T-cell (primary cell): ENCODE results near the gene PLXND1. TPM values are rescaled to one million over a fixed set of nuclear protein-coding genes. Genes with fewer than 3 reads are reported as not detected.
A peak's percentile ranks its signal among the peaks of the same experiment; 100 is the strongest.

Experiments
- ATAC-seq, 4 experiments: fragments of 200-7000 bp in 3 of 4; fragments of 150-1000 bp in 1 of 4; cut with Tn5 transposase; replicated peaks in 1 of 4; 1 replicate in 3 of 4; 2 replicates in 1 of 4; pipeline ENCODE4 v1.10.0; 2021; ENCODE audit warnings: moderate library complexity in 3 of 4, mild to moderate bottlenecking in 2 of 4, moderate number of reproducible peaks in 1 of 4
- CTCF ChIA-PET, 2 donors: fragments of 300-600 bp; sonication (Branson Sonifier 250); formaldehyde crosslinking; loops; one replicate each; lab custom pipeline; 2022; ENCODE audit warnings: antibody characterized with exemption in 2 of 2; lab: Charles Lee
- POLR2A ChIA-PET, 2 donors: fragments of 300-600 bp; sonication (Branson Sonifier 250); formaldehyde crosslinking; loops; one replicate each; lab custom pipeline; 2022; ENCODE audit warnings: antibody characterized with exemption in 2 of 2; lab: Charles Lee
- DNase-seq, 35 experiments: peaks; one replicate each; pipeline versions ENCODE4 v3.0.0 to v3.0.0-alpha.2; 2013 to 2023
- H3K27ac ChIP-seq: one replicate; pipeline ENCODE4 v1.5.1; 2013; ENCODE audit warnings: low read length
- H3K27me3 ChIP-seq, 2 experiments: replicated peaks in 1 of 2; 1 replicate in 1 of 2; 2 replicates in 1 of 2; pipeline versions ENCODE4 v1.6.1 to v1.7.0; 2013; ENCODE audit warnings: low read length in 1 of 2, mixed read lengths in 1 of 2; ENCODE audit not compliant: control insufficient read depth in 2 of 2, insufficient read depth in 2 of 2; ENCODE audit errors: extremely low read depth in 1 of 2
- H3K36me3 ChIP-seq, 2 donors: 1 replicate in 1 of 2; 2 replicates in 1 of 2; pipeline versions ENCODE4 v1.6.1 to v1.7.0; 2013; ENCODE audit warnings: low read length in 1 of 2; ENCODE audit not compliant: control insufficient read depth in 2 of 2, insufficient read depth in 1 of 2; ENCODE audit errors: extremely low read depth in 1 of 2
- H3K4me1 ChIP-seq, 2 experiments: 1 replicate in 1 of 2; 2 replicates in 1 of 2; pipeline versions ENCODE4 v1.6.1 to v1.7.0; 2013; ENCODE audit warnings: low read length in 2 of 2, mixed read lengths in 1 of 2; ENCODE audit not compliant: insufficient read depth in 2 of 2, control insufficient read depth in 1 of 2; ENCODE audit errors: extremely low read depth in 1 of 2
- H3K4me3 ChIP-seq, 2 donors: 1 replicate in 1 of 2; 2 replicates in 1 of 2; pipeline versions ENCODE4 v1.5.1 to v1.7.0; 2013; ENCODE audit warnings: mild to moderate bottlenecking in 2 of 2, low read length in 1 of 2, moderate library complexity in 1 of 2; ENCODE audit not compliant: control insufficient read depth in 1 of 2; ENCODE audit errors: extremely low read depth in 1 of 2
- H3K9me3 ChIP-seq: 2 replicates; pipeline ENCODE4 v1.7.0; 2013
- H3K27ac Mint-ChIP-seq, 2 donors: one replicate each; pipeline ENCODE4 v1.8.0; 2020 to 2021; ENCODE audit warnings: mild to moderate bottlenecking in 2 of 2, mixed read lengths in 2 of 2
- H3K27me3 Mint-ChIP-seq, 2 donors: one replicate each; pipeline ENCODE4 v1.8.0; 2021 to 2022; ENCODE audit warnings: mixed read lengths in 2 of 2
- H3K36me3 Mint-ChIP-seq: one replicate; pipeline ENCODE4 v1.8.0; 2021; ENCODE audit warnings: mixed read lengths
- H3K4me1 Mint-ChIP-seq, 3 donors: one replicate each; pipeline ENCODE4 v1.8.0; 2020 to 2022; ENCODE audit warnings: mixed read lengths in 3 of 3, mild to moderate bottlenecking in 1 of 3
- H3K4me3 Mint-ChIP-seq, 3 donors: one replicate each; pipeline ENCODE4 v1.8.0; 2020 to 2022; ENCODE audit warnings: mild to moderate bottlenecking in 3 of 3, mixed read lengths in 3 of 3, moderate library complexity in 3 of 3
- H3K9me3 Mint-ChIP-seq, 3 donors: one replicate each; pipeline ENCODE4 v1.8.0; 2020 to 2022; ENCODE audit warnings: mixed read lengths in 3 of 3
- WGBS: methylation state at CpG from one replicate; pipeline ENCODE4 v1.1.5; 2013; ENCODE audit warnings: missing lambda C conversion rate; ENCODE audit not compliant: insufficient coverage; 5-methylcytosine and 5-hydroxymethylcytosine counted together
- total RNA-seq, 35 experiments: library from RNA in 6 of 35; stranded (reverse) in 6 of 35; fragments of 120-200 nt in 1 of 35; gene quantifications; one replicate each; pipeline versions ENCODE4 v1.2.1 to v1.2.4 and lab custom pipeline; 2013 to 2026

Gene PLXND1
- total RNA-seq, 5 donors from 2014 or later (not counting 1 experiment from before 2014, with no cell fraction given): 13.6 to 53.3 (median 44.9) TPM

GRCh38 chr3:129559565-129560079 is 46.9 kb downstream of the PLXND1 start:
- CTCF ChIA-PET: no interaction called here
- no peak for DNase-seq
- Mint-ChIP-seq H3K4me1 (peaks cover 6 to 18% (median 10%) of the 10 kb centered on the region in 3 donors), H3K36me3 (peaks cover 4% of the 10 kb centered on the region), H3K4me3 (no peak overlapping the region), H3K27me3 (peaks cover 0 to 2% of the 10 kb centered on the region in 2 donors), H3K27ac (no peak overlapping the region), H3K9me3 (no peaks in the 10 kb centered on the region)
- Histone ChIP-seq H3K27ac (no peak overlapping the region), H3K36me3 (peaks cover 0 to 3% of the 10 kb centered on the region in 2 donors), H3K4me3 (no peak overlapping the region), H3K4me1 (peaks cover 0 to 27% of the 10 kb centered on the region in 2 experiments), H3K27me3 (peaks cover 0 to 13% of the 10 kb centered on the region in 2 experiments), H3K9me3 (no peaks in the 10 kb centered on the region)
- WGBS: 89% methylated on average over 17 of the region's 20 CpGs
- no peak for ATAC-seq
- POLR2A ChIA-PET: no interaction called here

- Histone ChIP-seq H3K9me3 (no peaks in the 10 kb centered on the region), H3K4me1 (peaks cover 0 to 31% of the 10 kb centered on the region in 2 experiments), H3K27me3 (peaks cover 0 to 18% of the 10 kb centered on the region in 2 experiments), H3K4me3 (no peak overlapping the region), H3K36me3 (peaks cover 0 to 3% of the 10 kb centered on the region in 2 donors), H3K27ac (no peak overlapping the region)
- Mint-ChIP-seq H3K4me1 (peaks cover 6 to 25% (median 16%) of the 10 kb centered on the region in 3 donors), H3K27me3 (peaks cover 0 to 2% of the 10 kb centered on the region in 2 donors), H3K9me3 (no peaks in the 10 kb centered on the region), H3K27ac (no peak overlapping the region), H3K4me3 (no peak overlapping the region), H3K36me3 (peaks cover 4% of the 10 kb centered on the region)
- DNase-seq: no peak
- ATAC-seq: no peak
- ChIA-PET POLR2A (no interaction called here), CTCF (no interaction called here)
- 71% methylated on average over 7 of the region's 11 CpGs for WGBS
Observed at GRCh38 chr3:129558772-129559564, 47.5 kb downstream of the PLXND1 start.

GRCh38 chr3:129558081-129558771 is 48.2 kb downstream of the PLXND1 start:
- H3K27me3 ChIP-seq: peaks cover 0 to 21% of the 10 kb centered on the region in 2 experiments
- ChIA-PET CTCF (interaction anchor here in 1 of 2 donors (0.9 kb wide), 1 partner anchor 38 kb away, joined by 3 read pairs; no protein-coding TSS in a partner anchor), POLR2A (no interaction called here)
- H3K4me3 ChIP-seq: no peak overlapping the region
- Mint-ChIP-seq H3K27me3 (peaks cover 0 to 2% of the 10 kb centered on the region in 2 donors), H3K36me3 (peaks cover 4% of the 10 kb centered on the region), H3K4me1 (peaks cover 6 to 30% (median 22%) of the 10 kb centered on the region in 3 donors), H3K27ac (peak overlapping the region; percentile 17 to 73), H3K9me3 (no peaks in the 10 kb centered on the region), H3K4me3 (no peak overlapping the region)
- DNase-seq: peak in 4 of 35 experiments; percentile 11 to 29 (median 22)
- WGBS: 58% methylated on average over 14 of the region's 15 CpGs
- no peaks in the 10 kb centered on the region for H3K9me3 ChIP-seq
- ATAC-seq: peak in 2 of 4 experiments; percentile 36 to 48
- H3K4me1 ChIP-seq: peaks cover 0 to 34% of the 10 kb centered on the region in 2 experiments
- no peak overlapping the region for H3K27ac ChIP-seq
- H3K36me3 ChIP-seq: peaks cover 0 to 3% of the 10 kb centered on the region in 2 donors

- H3K9me3 ChIP-seq: no peaks in the 10 kb centered on the region
Observed at GRCh38 chr3:129557548-129557894, 49.0 kb downstream of the PLXND1 start.

GRCh38 chr3:129556890-129557547 is 49.5 kb downstream of the PLXND1 start:
- ChIA-PET CTCF (no interaction called here), POLR2A (no interaction called here)
- no peak overlapping the region for H3K27ac ChIP-seq
- H3K4me3 Mint-ChIP-seq: no peak overlapping the region
- H3K9me3 ChIP-seq: no peaks in the 10 kb centered on the region
- ATAC-seq: no peak
- 94% methylated on average over 20 of the region's 31 CpGs for WGBS
- DNase-seq: no peak
- no peaks in the 10 kb centered on the region for H3K36me3 ChIP-seq
- H3K4me3 ChIP-seq: no peak overlapping the region
- no peaks in the 10 kb centered on the region for H3K9me3 Mint-ChIP-seq
- peaks cover 0 to 34% of the 10 kb centered on the region in 2 experiments for H3K4me1 ChIP-seq
- H3K4me1 Mint-ChIP-seq: peaks cover 6 to 33% (median 22%) of the 10 kb centered on the region in 3 donors
- H3K27ac Mint-ChIP-seq: no peak overlapping the region
- H3K27me3 ChIP-seq: peaks cover 0 to 29% of the 10 kb centered on the region in 2 experiments
- H3K27me3 Mint-ChIP-seq: peaks cover 0 to 2% of the 10 kb centered on the region in 2 donors
- peaks cover 4% of the 10 kb centered on the region for H3K36me3 Mint-ChIP-seq

More at GRCh38 chr3:129557548-129557894, 49.0 kb downstream of the PLXND1 start:
- WGBS: 91% methylated on average over 11 of the region's 11 CpGs
- Histone ChIP-seq H3K36me3 (no peaks in the 10 kb centered on the region), H3K4me3 (no peak overlapping the region), H3K4me1 (peaks cover 0 to 34% of the 10 kb centered on the region in 2 experiments), H3K27me3 (peaks cover 0 to 28% of the 10 kb centered on the region in 2 experiments), H3K27ac (no peak overlapping the region)
- H3K4me1 Mint-ChIP-seq: peaks cover 6 to 33% (median 22%) of the 10 kb centered on the region in 3 donors
- peaks cover 0 to 2% of the 10 kb centered on the region in 2 donors for H3K27me3 Mint-ChIP-seq
- H3K9me3 Mint-ChIP-seq: no peaks in the 10 kb centered on the region
- no peak overlapping the region for H3K27ac Mint-ChIP-seq
- POLR2A ChIA-PET: no interaction called here
- DNase-seq (no peak), ATAC-seq (no peak)
- CTCF ChIA-PET: interaction anchor here in 1 of 2 donors (0.9 kb wide), 1 partner anchor 39 kb away, joined by 3 read pairs; no protein-coding TSS in a partner anchor
- H3K4me3 Mint-ChIP-seq: no peak overlapping the region
- H3K36me3 Mint-ChIP-seq: peaks cover 4% of the 10 kb centered on the region

DNA sequence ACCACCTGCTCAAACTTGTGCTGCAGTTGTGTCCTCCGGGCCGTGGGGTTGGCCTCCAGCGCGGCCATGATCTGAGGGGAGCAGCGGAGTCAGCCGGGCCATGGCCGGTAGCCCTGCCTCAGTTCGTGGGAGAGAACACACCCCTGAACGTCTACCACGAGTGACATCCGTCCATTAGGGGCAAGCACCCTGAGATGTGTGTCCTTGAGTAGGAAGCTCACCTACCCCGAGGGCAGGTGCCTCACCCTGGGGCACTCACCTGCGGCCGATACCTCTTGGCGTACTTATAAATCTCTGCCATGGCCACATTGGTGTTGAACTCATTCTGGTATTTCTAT is 50.1 kb downstream of the PLXND1 start:
- no peak overlapping the region for H3K4me3 ChIP-seq
- CTCF ChIA-PET: no interaction called here

More for the DNA sequence above, 50.1 kb downstream of the PLXND1 start:
- no peak overlapping the region for H3K4me3 Mint-ChIP-seq
- no peak overlapping the region for H3K27ac ChIP-seq
- peaks cover 0 to 34% of the 10 kb centered on the region in 2 experiments for H3K4me1 ChIP-seq
- H3K9me3 Mint-ChIP-seq: no peaks in the 10 kb centered on the region
- no peak for ATAC-seq
- no peaks in the 10 kb centered on the region for H3K9me3 ChIP-seq
- WGBS: 93% methylated on average over 6 of the region's 15 CpGs
- H3K27me3 ChIP-seq: peaks cover 0 to 29% of the 10 kb centered on the region in 2 experiments
- H3K27ac Mint-ChIP-seq: no peak overlapping the region
- H3K36me3 Mint-ChIP-seq: peaks cover 4% of the 10 kb centered on the region
- POLR2A ChIA-PET: no interaction called here
- H3K27me3 Mint-ChIP-seq: peaks cover 0 to 2% of the 10 kb centered on the region in 2 donors
- no peaks in the 10 kb centered on the region for H3K36me3 ChIP-seq
- H3K4me1 Mint-ChIP-seq: peaks cover 6 to 33% (median 22%) of the 10 kb centered on the region in 3 donors
- DNase-seq: no peak
